Measurements from ENCODE around the gene MAGEB4. TPM values are rescaled to one million over a fixed set of nuclear protein-coding genes. Genes with fewer than 3 reads are reported as not detected.
"Not testable (repeated sequence)": the region's sequence is repeated elsewhere in the genome, so short reads cannot be mapped to it uniquely, and the experiment has no call there.

The MAGEB4 gene
- total RNA-seq (2014; rRNA removed) = not detected in 2 replicates
- not detected for Bru-seq, nascent RNA
- BruChase-seq, experiment 1, labeled RNA remaining after a 6-hour chase = not detected
- not detected for BruChase-seq, experiment 2, labeled RNA remaining after a 2-hour chase
- long read RNA-seq = 0 reads

- POLR2A ChIA-PET (ENCODE audit: unreplicated experiment) = no interaction called here
- H2AFZ ChIP-seq (ENCODE audit: low read length) = no peak within 1 kb of the TSS
- no peak within 1 kb of the TSS for H3K4me3 ChIP-seq (ENCODE audit: low read length)
- H3K4me1 ChIP-seq (ENCODE audit: insufficient read depth, low read length) = no peaks in the 10 kb centered on the region
- no peaks in the 10 kb centered on the region for H3F3A ChIP-seq (ENCODE audit: low read length, unreplicated experiment)
- no peaks in the 10 kb centered on the region for H4K20me1 ChIP-seq (ENCODE audit: low read length)
- H3K9me3 ChIP-seq (ENCODE audit: low read length) = no peaks in the 10 kb centered on the region
- ATAC-seq (no peak), DNase-seq (no peak)
- H3K9ac ChIP-seq (ENCODE audit: low read length) = no peak within 1 kb of the TSS
- peaks cover 10% of the 10 kb centered on the region; the same call in 1 of the 2 replicates for H3K27me3 ChIP-seq (ENCODE audit: low read length)
- H3K27ac ChIP-seq (ENCODE audit: low read length) = no peak within 1 kb of the TSS
- CTCF ChIA-PET = no interaction called here
- no peak within 1 kb of the TSS for H3K4me2 ChIP-seq (ENCODE audit: low read length)
- H3K36me3 ChIP-seq (ENCODE audit: low read depth, low read length) = no peaks in the 10 kb centered on the region
- H3K9me2 ChIP-seq (replicated peaks; ENCODE audit: low read length) = no peaks in the 10 kb centered on the region
- no peaks in the 10 kb centered on the region for H3K79me2 ChIP-seq (ENCODE audit: low read length)
- intact Hi-C loops (cut with micrococcal nuclease) = no loop called here
- TF ChIP-seq EZH2phosphoT487 (IDR thresholded peaks at IDR 0.05; ENCODE audit: borderline replicate concordance, low read length) (no peak), EZH2 (IDR thresholded peaks at IDR 0.05; ENCODE audit: low read length, unreplicated experiment) (no peak), CTCF (conservative IDR thresholded peaks at IDR 0.05; ENCODE audit: low read depth, low read length) (no peak)
- no TSS peak for BruUV-seq (replicated peaks)
Observed at GRCh38 chrX:30241724-30242415, at the start of gene MAGEB4. Gene MAGEB4 (plus strand): TSS chrX:30242000. CDS start chrX:30242136, 136 bp downstream.

- H3K4me3 ChIP-seq (ENCODE audit: low read length); POLR2A ChIA-PET (ENCODE audit: unreplicated experiment); ATAC-seq; CTCF ChIA-PET; H3K27ac ChIP-seq (ENCODE audit: low read length); H3K36me3 ChIP-seq (ENCODE audit: low read depth, low read length); intact Hi-C loops (cut with micrococcal nuclease); H3K79me2 ChIP-seq (ENCODE audit: low read length); H3K4me2 ChIP-seq (ENCODE audit: low read length); H3K9me3 ChIP-seq (ENCODE audit: low read length); H3K4me1 ChIP-seq (ENCODE audit: insufficient read depth, low read length); H3K9ac ChIP-seq (ENCODE audit: low read length); BruUV-seq (replicated peaks); H3K9me2 ChIP-seq (replicated peaks; ENCODE audit: low read length); H4K20me1 ChIP-seq (ENCODE audit: low read length); H2AFZ ChIP-seq (ENCODE audit: low read length); DNase-seq; H3F3A ChIP-seq (ENCODE audit: low read length, unreplicated experiment): not testable (repeated sequence)
- H3K27me3 ChIP-seq (ENCODE audit: low read length) = peaks cover 33% of the 10 kb centered on the region
Observed at GRCh38 chrX:30193910-30194309, 47.9 kb upstream of the MAGEB4 start.

- H3K27me3 ChIP-seq (ENCODE audit: low read length) = peaks cover 24% of the 10 kb centered on the region
- no peaks in the 10 kb centered on the region for H4K20me1 ChIP-seq (ENCODE audit: low read length)
- H3K36me3 ChIP-seq (ENCODE audit: low read depth, low read length) = no peaks in the 10 kb centered on the region
- H3K4me2 ChIP-seq (ENCODE audit: low read length) = no peak overlapping the region
- no peak for TF ChIP-seq EZH2 (IDR thresholded peaks at IDR 0.05; ENCODE audit: low read length, unreplicated experiment)
- TF ChIP-seq CTCF (conservative IDR thresholded peaks at IDR 0.05; ENCODE audit: low read depth, low read length) = peak; percentile 50
- peak; percentile 49; the same call in 1 of the 2 replicates for ATAC-seq
- no peak overlapping the region for H2AFZ ChIP-seq (ENCODE audit: low read length)
- ChIA-PET POLR2A (ENCODE audit: unreplicated experiment) (no interaction called here), CTCF (no interaction called here)
- BruUV-seq (replicated peaks) = no TSS peak
- no peak overlapping the region for H3K27ac ChIP-seq (ENCODE audit: low read length)
- H3K4me3 ChIP-seq (ENCODE audit: low read length) = no peak overlapping the region
- no peaks in the 10 kb centered on the region for H3K9me3 ChIP-seq (ENCODE audit: low read length)
- intact Hi-C loops (cut with micrococcal nuclease) = loop anchor here (2.0 kb wide), 1 partner anchor 54 kb away; no protein-coding TSS in a partner anchor
- H3K79me2 ChIP-seq (ENCODE audit: low read length) = no peaks in the 10 kb centered on the region
- H3K9ac ChIP-seq (ENCODE audit: low read length) = no peak overlapping the region
- DNase-seq = peak; percentile 38
- H3K9me2 ChIP-seq (replicated peaks; ENCODE audit: low read length) = no peaks in the 10 kb centered on the region
- H3F3A ChIP-seq (ENCODE audit: low read length, unreplicated experiment) = no peaks in the 10 kb centered on the region
- H3K4me1 ChIP-seq (ENCODE audit: insufficient read depth, low read length) = no peaks in the 10 kb centered on the region
Observed at GRCh38 chrX:30196322-30196721, 45.5 kb upstream of the MAGEB4 start.
